Measurements from ENCODE around the gene SLC6A1. TPM values are rescaled to one million over a fixed set of nuclear protein-coding genes. Genes with fewer than 3 reads are reported as not detected.
A peak's percentile ranks its signal among the peaks of the same experiment; 100 is the strongest.

Gene SLC6A1
- under 1 TPM; 0.34 to 0.78 (median 0.46) TPM for total RNA-seq

DNA sequence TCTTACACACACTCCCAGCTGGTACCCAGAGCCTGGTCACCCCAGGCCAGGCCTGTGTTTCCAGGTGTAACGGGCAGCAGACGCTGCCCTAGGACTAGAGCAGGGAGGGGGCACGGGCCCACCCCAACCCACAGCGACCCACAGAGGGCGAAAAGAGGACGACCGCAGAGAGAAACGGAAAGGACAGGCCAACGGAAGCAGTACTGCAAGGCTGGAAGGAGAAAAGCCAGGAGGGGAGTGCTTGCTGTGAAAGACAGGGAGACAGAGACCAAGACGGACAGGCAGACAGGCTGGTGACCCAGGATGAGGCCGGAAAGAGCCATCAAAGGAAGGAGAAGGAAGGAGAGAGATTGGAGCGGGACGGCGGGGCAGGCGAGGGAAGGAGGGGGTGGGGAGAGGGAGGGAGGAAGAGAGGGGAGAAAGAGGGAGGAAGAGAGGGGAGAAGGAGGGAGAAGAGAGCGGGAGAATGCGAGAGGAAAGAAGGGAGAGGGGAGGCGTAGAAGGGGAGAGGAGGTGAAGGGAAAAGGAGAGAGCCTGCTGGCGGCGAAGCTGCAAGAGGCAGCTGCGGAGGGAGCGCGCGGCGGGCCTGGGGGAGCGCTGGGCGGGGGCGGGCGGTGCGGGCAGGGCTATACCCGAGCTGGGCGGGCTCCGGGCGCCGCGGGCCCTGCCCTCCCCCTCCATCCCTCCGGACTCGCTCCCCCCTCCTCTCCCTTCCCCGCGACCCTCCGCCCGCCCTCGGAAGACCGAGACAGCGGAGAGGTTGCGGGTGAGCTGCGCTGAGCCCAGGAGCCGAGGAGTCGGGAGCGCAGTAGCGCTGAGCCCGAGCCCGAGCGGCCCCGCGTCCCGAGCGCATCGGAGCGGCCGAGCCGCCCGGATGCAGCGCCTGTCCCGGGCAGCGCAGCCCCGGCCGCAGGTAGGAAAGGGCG, at the start of gene SLC6A1:
SLC6A1 (plus strand) TSS at position 732 of the 926 bp plus-strand sequence. CDS start 24,464 bp downstream, outside the sequence.
- H3K27me3 ChIP-seq: peaks cover 0 to 65% (median 18%) of the 10 kb centered on the region in 4 donors
- H3K36me3 ChIP-seq: no peaks in the 10 kb centered on the region
- H3K27ac ChIP-seq (replicated peaks in 1 of 4): no peak within 1 kb of the TSS
- H3K9me3 ChIP-seq: no peaks in the 10 kb centered on the region
- TF ChIP-seq, protein P1, sequence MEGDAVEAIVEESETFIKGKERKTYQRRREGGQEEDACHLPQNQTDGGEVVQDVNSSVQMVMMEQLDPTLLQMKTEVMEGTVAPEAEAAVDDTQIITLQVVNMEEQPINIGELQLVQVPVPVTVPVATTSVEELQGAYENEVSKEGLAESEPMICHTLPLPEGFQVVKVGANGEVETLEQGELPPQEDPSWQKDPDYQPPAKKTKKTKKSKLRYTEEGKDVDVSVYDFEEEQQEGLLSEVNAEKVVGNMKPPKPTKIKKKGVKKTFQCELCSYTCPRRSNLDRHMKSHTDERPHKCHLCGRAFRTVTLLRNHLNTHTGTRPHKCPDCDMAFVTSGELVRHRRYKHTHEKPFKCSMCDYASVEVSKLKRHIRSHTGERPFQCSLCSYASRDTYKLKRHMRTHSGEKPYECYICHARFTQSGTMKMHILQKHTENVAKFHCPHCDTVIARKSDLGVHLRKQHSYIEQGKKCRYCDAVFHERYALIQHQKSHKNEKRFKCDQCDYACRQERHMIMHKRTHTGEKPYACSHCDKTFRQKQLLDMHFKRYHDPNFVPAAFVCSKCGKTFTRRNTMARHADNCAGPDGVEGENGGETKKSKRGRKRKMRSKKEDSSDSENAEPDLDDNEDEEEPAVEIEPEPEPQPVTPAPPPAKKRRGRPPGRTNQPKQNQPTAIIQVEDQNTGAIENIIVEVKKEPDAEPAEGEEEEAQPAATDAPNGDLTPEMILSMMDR (IDR thresholded peaks at IDR 0.05): peak in 1 of 3 experiments; percentile 11
- TF ChIP-seq POLR2A (IDR thresholded peaks at IDR 0.05; ENCODE audit: low read depth) (no peak), EP300 (IDR thresholded peaks at IDR 0.05) (no peak), POLR2AphosphoS5 (IDR thresholded peaks at IDR 0.05) (no peak)
- H3K4me1 ChIP-seq: peaks cover 0 to 20% (median 16%) of the 10 kb centered on the region in 4 donors
- H3K4me3 ChIP-seq: peak within 1 kb of the TSS; percentile 45 to 57 (median 50)
- 2% methylated on average over 31 of the region's 69 CpGs for WGBS
- no peak for DNase-seq (ENCODE audit: extremely low spot score)
- intact Hi-C loops (cut with DNase I): no loop called here

DNA sequence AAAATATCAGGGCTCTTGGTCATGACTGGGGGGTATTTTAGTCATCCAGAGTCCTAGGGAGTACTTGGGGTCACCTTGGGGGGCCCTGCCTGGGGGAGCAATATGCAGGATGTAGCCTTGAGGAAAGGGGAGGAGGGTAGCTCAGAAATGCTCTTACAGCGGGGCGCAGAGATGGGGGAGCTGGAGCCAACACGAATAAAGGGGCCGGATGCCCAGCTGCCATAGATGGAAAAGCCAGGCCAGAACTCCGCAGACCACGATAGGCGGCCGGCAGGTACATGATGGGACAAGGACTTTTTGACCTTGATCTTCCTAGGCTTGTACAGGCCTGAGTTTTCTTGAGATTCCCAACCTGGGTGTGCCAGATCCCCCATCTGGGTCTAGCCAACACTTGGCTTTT, 47.7 kb upstream of the SLC6A1 start:
- peaks cover 0 to 35% (median 0%) of the 10 kb centered on the region in 4 donors for H3K27me3 ChIP-seq
- peaks cover 0 to 4% (median 0%) of the 10 kb centered on the region in 4 donors for H3K9me3 ChIP-seq
- no peaks in the 10 kb centered on the region for H3K36me3 ChIP-seq
- intact Hi-C loops (cut with DNase I): loop anchor here (2.0 to 10.0 kb wide), 3 partner anchors 114 to 390 kb away; no protein-coding TSS in a partner anchor
- H3K27ac ChIP-seq (replicated peaks in 1 of 4): no peak overlapping the region
- no peaks in the 10 kb centered on the region for H3K4me1 ChIP-seq
- 93% methylated on average over 8 of the region's 8 CpGs for WGBS
- no peak overlapping the region for H3K4me3 ChIP-seq
- no peak for TF ChIP-seq POLR2AphosphoS5 (IDR thresholded peaks at IDR 0.05)
- no peak for TF ChIP-seq EP300 (IDR thresholded peaks at IDR 0.05)
- TF ChIP-seq, protein P1 (IDR thresholded peaks at IDR 0.05): no peak
- no peak for TF ChIP-seq POLR2A (IDR thresholded peaks at IDR 0.05; ENCODE audit: low read depth)
- no peak for DNase-seq (ENCODE audit: extremely low spot score)

DNA sequence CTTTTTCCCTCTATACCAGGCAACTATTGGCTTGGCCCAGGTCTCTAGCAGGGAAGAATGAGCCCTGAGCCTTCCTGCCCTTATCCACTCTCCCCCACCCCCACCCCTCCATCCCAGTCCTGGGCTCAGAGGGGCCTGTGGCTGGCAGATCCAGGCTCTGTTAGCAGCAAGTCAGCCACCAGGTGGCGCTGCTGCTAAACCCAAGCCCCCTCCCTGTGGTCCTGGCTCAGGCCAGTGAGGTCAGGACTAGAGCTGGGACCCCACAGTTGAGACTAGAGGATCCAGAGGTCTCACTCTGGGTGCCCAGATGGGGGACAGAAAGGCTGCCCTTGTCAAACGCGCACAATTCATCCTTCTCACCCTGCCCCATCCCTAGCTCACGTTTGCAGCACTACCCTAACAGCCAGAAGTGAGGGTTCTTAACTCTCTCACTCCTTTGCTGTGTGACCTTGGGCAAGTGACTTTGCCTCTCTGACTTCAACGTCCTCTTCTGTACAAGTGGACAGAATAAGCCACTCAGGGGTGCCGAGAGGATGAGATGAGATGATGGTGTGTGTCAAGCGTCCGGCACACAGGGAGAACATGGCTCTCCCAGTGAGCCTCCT, 46.8 kb upstream of the SLC6A1 start:
- Histone ChIP-seq H3K4me3 (no peak overlapping the region), H3K27ac (replicated peaks in 1 of 4) (no peak overlapping the region), H3K9me3 (peaks cover 0 to 4% (median 0%) of the 10 kb centered on the region in 4 donors), H3K27me3 (peaks cover 0 to 36% (median 0%) of the 10 kb centered on the region in 4 donors), H3K36me3 (no peaks in the 10 kb centered on the region), H3K4me1 (no peaks in the 10 kb centered on the region)
- no peak for TF ChIP-seq EP300 (IDR thresholded peaks at IDR 0.05)
- TF ChIP-seq POLR2A (IDR thresholded peaks at IDR 0.05; ENCODE audit: low read depth): no peak
- TF ChIP-seq, protein P1 (IDR thresholded peaks at IDR 0.05): peak; percentile 53 to 87 (median 75)
- DNase-seq (ENCODE audit: extremely low spot score): no peak
- WGBS: 43% methylated on average over 8 of the region's 8 CpGs
- intact Hi-C loops (cut with DNase I): loop anchor here (2.0 to 10.0 kb wide), 3 partner anchors 113 to 389 kb away; no protein-coding TSS in a partner anchor

DNA sequence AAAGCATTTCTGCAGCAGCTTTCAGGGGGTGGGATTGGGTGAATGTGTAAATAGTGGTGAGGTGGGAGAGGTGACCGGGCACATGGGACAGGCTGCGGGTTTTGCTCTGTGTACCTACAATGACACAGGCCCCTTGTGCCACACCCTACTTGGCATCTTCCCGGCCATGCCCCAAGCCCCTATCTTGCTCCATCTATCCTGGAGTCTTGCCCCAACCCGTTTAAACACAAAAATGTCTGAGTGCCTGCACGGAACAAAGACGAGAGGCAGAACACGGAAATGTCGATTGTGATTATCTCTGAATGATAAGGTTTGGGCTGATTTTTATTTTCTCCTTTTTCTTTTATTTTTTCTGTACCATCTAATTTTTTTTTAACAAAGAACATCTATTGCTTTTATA, 46.0 kb upstream of the SLC6A1 start:
- TF ChIP-seq, protein P1 (IDR thresholded peaks at IDR 0.05): no peak
- no peak for TF ChIP-seq POLR2AphosphoS5 (IDR thresholded peaks at IDR 0.05)
- TF ChIP-seq EP300 (IDR thresholded peaks at IDR 0.05): no peak
- Histone ChIP-seq H3K36me3 (no peaks in the 10 kb centered on the region), H3K4me3 (no peak overlapping the region), H3K4me1 (no peaks in the 10 kb centered on the region), H3K9me3 (peaks cover 0 to 4% (median 0%) of the 10 kb centered on the region in 4 donors), H3K27ac (replicated peaks in 1 of 4) (no peak overlapping the region), H3K27me3 (peaks cover 0 to 43% (median 0%) of the 10 kb centered on the region in 4 donors)
- no peak for DNase-seq (ENCODE audit: extremely low spot score)
- WGBS: 80% methylated on average over 8 of the region's 8 CpGs
- intact Hi-C loops (cut with DNase I): loop anchor here (10.0 kb wide), 2 partner anchors 182 to 388 kb away; no protein-coding TSS in a partner anchor
